GM19452 (cell line): ENCODE measurements around the gene KLHL21.
"Not testable (repeated sequence)": the region's sequence is repeated elsewhere in the genome, so short reads cannot be mapped to it uniquely, and the experiment has no call there.

Source experiments
- ATAC-seq: cut with Tn5 transposase; IDR thresholded peaks from one replicate; pipeline ENCODE4 v1.9.1; 2021; ENCODE audit not compliant: unreplicated experiment

The KLHL21 gene

DNA sequence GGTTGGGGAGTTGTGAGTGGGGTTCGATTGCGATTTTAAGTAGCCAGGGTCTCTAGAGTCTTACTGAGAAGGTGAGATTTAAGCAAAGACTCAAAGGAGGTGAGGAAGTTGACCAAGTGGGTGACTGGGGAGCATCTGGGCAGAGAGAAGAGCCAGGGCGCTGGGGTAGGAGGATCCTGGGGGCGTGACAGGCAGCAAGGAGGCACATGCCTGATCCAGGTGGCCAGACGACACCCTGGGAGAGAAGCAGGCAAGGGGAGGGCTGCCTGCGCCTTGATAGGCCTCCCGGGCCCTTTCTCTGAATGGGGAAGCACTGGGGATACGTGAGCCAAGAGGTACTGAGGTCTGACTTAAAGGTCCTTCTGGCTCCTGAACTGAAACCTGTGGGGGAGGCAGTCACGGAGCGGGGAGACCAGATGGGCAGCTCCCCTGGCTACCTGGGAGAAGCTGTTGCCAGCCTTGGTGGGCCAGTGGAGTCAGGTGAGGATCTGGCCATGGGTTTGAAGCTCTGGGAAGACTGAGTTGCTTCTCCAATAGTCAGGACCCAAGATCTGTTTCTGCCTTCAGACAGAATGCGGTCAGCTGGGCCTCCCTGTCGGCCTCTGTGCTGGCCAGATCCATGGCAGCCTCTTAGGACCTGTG lies 17.5 kb downstream of the KLHL21 start:
- no peak for ATAC-seq

DNA sequence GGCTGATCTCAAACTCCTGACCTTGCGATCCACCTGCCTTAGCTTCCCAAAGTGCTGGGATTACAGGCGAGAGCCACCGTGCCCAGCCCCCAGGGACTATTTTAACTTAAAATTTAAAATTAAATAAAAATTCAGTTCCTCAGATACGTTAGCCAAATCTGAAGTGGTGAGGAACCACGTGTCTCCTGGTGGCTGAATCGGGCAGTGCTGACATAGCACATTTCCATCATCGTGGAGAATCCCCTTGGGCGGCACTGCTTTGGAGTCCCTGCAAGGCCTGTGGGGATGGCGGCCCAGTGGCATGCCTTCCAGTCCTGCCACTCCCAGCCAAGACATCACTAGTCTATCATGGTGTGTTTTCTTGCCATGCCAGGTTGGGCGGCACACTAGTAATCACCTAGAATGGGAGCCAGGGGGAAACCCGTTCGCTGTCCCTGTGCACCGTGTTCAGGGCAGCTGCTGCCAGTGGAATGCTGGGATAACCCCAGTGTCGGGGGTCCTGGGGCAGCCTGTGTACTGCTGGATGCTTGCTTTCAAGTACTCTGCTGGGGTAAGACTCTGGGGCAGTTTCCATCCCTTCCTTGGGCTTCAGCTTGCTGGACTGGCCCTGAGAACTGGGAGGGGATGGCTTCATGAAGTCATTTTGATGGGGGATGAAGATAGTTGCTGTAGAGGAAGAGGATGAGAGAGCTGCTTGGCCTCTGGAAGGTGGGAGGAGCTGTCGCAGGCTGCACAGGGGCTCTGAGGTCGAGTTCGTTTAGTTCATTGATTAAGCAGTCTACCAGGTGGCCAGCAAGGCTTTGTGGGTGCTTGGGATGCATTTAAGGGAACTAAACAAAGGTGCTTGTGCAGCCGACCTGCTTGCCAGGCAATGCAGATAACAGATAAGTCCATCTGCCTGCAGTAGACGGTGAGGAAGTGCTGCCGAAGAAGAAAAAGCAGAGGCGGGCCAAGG lies 18.3 kb downstream of the KLHL21 start:
- ATAC-seq = no peak

DNA sequence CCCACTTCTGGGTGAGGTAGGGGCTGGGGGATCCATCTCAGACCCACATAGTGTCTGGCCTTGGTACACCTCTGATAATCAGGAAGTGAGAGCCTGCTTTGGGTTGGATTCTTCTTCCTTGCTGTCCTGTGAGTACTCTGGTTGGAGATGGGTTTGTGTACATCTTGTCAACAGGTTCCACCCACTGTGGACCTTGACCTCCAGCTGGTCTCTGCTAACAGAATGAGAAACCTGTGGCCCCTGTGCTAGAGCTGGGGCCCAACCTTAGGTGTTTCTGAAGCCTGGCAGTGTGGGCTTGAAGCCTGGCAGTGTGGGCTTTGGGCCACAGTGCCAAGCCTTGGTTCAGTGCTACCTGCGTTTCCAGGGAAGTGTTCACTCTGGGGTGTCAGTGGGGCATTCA lies 20.3 kb downstream of the KLHL21 start:
- ATAC-seq = no peak

DNA sequence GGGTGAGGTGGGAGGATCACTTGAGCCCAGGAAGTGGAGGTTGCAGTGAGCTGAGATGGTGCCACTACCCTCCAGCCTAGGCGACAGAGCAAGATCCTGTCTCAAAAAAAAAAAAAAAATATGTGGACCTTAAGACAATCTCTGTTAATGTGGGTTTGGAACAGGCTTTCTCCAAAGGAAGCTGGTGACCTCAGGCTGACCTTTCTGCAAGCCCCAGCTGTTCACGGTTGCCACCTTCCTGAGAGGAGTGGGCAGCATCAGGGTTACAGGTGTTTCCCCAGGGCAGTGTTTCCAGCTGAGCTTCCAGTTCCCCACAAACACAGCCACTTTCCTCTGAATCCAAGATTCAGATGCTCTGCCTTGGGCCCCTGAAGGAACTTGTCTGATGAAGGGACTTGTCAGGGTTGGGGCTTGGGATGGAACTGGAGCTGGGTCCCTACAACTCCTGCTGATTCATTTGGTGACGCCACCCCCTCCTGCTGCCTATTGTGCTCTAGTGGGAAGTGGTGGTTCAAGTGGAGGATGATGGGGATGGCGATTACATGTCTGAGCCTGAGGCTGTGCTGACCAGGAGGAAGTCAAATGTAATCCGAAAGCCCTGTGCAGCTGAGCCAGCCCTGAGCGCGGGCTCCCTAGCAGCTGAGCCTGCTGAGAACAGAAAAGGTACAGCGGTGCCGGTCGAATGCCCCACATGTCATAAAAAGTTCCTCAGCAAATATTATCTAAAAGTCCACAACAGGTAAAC lies 20.9 kb downstream of the KLHL21 start:
- no peak for ATAC-seq

DNA sequence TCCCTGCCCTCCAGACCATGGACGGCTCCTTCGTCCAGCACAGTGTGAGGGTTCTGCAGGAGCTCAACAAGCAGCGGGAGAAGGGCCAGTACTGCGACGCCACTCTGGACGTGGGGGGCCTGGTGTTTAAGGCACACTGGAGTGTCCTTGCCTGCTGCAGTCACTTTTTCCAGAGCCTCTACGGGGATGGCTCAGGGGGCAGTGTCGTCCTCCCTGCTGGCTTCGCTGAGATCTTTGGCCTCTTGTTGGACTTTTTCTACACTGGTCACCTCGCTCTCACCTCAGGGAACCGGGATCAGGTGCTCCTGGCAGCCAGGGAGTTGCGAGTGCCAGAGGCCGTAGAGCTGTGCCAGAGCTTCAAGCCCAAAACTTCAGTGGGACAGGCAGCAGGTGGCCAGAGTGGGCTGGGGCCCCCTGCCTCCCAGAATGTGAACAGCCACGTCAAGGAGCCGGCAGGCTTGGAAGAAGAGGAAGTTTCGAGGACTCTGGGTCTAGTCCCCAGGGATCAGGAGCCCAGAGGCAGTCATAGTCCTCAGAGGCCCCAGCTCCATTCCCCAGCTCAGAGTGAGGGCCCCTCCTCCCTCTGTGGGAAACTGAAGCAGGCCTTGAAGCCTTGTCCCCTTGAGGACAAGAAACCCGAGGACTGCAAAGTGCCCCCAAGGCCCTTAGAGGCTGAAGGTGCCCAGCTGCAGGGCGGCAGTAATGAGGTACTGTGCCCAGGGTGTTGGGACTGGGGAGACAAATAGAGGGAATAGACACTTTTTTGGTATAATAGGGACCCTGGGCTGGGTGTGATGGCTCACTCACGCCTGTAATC lies 21.9 kb downstream of the KLHL21 start:
- ATAC-seq = no peak

DNA sequence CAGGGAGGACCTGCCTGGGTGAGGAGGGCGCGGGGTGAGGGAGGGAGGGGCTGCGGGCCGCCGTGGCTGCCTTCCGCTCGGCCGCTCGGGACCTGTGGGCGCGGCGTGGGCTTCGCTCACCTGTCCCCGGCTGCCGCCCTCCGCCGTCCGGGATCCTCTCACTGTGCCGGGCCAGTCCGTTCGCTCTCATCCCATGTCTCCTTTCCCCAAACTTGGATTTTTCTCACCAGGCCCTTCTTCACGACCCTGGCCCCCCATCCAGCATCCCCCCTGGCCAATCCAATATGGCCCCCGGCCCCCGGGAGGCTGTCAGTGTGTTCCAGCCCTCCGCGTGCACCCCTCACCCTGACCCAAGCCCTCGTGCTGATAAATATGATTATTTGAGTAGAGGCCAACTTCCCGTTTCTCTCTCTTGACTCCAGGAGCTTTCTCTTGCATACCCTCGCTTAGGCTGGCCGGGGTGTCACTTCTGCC lies 22.5 kb downstream of the KLHL21 start:
- ATAC-seq = peak; percentile 30

DNA sequence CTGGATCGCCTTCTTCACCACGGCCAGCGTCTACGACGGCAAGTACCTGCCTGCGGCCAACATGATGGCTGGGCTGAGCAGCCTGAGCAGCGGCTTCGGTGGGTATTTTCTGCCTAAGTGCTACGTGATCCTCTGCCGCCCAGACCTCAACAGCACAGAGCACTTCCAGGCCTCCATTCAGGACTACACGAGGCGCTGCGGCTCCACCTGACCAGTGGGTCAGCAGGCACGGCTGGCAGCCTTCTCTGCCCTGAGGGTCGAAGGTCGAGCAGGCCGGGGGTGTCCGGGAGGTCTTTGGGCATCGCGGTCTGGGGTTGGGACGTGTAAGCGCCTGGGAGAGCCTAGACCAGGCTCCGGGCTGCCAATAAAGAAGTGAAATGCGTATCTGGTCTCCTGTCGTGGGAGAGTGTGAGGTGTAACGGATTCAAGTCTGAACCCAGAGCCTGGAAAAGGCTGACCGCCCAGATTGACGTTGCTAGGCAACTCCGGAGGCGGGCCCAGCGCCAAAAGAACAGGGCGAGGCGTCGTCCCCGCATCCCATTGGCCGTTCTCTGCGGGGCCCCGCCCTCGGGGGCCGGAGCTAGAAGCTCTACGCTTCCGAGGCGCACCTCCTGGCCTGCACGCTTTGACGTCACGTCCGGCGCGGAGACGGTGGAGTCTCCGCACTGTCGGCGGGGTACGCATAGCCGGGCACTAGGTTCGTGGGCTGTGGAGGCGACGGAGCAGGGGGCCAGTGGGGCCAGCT lies 23.1 kb downstream of the KLHL21 start, which contains the start of gene ZBTB48:
Gene ZBTB48, plus strand, starts transcription at position 621 of the 745 bp plus-strand sequence. CDS start 616 bp downstream, outside the sequence.
- peak; percentile 96 for ATAC-seq

DNA sequence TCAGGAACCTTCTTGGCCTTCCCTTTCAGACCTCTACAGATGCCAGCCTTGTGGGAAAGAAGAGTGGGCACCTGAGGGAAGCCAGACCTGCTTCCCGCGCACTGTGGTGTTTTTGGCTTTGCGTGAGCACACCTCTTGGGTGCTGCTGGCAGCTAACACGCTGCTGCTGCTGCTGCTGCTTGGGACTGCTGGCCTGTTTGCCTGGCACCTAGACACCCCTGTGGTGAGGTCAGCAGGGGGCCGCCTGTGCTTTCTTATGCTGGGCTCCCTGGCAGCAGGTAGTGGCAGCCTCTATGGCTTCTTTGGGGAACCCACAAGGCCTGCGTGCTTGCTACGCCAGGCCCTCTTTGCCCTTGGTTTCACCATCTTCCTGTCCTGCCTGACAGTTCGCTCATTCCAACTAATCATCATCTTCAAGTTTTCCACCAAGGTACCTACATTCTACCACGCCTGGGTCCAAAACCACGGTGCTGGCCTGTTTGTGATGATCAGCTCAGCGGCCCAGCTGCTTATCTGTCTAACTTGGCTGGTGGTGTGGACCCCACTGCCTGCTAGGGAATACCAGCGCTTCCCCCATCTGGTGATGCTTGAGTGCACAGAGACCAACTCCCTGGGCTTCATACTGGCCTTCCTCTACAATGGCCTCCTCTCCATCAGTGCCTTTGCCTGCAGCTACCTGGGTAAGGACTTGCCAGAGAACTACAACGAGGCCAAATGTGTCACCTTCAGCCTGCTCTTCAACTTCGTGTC lies 23.9 kb downstream of the KLHL21 start:
- no peak for ATAC-seq

DNA sequence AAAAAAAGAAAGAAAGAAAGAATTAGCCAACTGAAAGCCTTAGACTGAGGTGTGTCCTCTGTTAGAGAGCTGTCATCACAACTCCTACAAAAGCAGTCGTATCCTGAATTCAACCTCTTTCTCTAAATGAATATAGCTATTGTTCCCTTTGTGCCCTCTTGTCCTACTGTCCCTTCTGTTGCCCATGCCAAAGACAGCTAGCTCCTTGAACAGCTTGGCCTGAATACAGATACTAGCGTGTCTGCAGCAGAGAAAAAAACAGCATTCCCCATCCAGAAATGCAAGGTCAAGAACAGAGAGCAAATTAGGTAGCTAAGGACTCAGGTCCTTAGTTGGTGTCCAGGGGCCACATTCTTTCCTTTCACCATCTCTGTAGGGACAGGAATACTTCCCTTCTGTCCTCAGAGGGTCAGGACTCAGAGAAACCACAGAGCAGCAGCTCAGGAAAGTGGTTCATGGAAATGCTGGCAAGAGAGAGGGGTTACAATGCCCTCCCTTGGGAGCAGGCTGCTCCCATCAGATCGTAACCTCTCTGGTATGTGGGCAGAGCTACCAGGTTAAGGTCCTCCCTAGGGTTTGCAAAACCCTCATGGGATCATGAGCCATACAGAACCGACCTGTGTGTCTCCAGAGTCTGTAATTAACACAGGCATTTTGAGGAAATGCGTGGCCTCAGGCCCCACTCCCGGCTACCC lies 24.7 kb downstream of the KLHL21 start:
- no peak for ATAC-seq

DNA sequence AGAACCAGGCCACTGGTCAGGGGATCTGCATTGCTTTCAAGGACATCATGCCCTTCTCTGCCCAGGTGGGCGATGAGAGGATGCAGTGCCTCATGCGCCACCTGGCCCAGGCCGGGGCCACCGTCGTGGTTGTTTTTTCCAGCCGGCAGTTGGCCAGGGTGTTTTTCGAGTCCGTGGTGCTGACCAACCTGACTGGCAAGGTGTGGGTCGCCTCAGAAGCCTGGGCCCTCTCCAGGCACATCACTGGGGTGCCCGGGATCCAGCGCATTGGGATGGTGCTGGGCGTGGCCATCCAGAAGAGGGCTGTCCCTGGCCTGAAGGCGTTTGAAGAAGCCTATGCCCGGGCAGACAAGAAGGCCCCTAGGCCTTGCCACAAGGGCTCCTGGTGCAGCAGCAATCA lies 27.9 kb downstream of the KLHL21 start:
- ATAC-seq = no peak

DNA sequence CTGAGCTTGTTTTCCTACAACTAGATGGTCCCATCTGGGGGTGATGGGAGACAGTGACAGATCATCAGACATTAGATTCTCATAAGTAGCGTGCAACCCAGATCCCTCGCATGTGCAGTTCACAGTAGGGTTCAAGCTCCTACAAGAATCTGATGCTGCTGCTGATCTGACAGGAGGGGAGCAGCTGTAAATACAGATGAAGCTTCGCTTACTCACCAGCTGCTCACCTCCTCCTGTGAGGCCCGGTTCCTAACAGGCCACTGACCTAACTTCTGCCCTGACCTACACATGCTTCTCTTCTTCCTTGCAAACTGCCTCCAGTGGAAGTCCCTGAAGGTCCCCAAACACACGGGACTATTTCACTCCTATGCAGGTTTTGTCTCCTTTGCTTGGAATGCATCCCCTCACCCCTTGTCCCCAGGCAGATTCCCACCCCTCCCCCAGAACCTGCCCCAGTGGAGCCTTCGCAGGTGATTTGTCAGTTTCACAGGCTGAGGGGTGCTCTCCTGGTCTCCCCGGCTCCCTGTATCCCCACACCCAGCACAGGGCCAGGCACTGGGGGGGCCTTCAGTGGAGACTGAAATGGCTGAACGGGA lies 28.5 kb downstream of the KLHL21 start:
- ATAC-seq = no peak

DNA sequence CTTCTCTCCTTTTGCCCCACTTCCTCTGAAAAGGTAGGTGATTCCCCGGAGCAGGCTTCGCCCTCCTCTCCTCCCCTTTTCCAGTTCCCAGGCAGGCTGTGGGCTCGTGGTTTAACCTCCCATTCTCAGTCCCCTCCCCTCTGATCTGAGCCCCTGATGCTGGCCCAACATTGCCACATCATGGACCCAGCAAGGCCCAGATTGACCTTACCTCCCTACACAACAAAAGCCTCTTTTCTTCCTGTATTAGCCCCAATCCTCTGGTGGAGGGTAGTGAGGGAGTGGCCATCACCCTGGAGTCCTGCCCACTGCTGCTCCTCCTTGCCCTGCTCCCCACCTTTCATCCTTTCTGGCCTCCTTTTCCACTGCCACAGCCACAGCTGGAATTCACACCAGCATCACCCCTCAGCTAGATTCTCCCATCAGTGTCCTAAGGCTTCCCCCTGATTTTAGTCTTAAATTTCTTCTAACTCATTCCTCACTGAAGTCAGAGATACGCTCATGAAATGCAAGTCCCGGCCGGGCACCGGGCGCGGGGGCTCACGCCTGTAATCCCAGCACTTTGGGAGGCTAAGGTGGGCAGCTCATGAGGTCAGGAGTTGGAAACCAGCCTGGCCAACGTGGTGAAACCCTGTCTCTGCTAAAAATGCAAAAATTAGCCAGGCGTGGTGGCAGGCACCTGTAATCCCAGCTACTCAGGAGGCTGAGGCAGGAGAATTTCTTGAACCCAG lies 29.9 kb downstream of the KLHL21 start:
- ATAC-seq = no peak

DNA sequence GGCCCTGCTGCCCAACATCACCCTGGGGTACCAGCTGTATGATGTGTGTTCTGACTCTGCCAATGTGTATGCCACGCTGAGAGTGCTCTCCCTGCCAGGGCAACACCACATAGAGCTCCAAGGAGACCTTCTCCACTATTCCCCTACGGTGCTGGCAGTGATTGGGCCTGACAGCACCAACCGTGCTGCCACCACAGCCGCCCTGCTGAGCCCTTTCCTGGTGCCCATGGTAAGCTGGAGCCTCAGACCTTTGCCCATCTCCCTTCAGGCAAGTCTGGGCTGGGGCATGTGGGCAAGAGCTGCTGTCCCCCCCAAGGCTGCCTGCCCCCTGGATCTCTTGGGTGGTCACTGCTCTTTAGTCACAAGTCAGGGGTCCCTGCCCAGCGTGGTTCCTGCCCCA lies 31.7 kb downstream of the KLHL21 start:
- no peak for ATAC-seq

DNA sequence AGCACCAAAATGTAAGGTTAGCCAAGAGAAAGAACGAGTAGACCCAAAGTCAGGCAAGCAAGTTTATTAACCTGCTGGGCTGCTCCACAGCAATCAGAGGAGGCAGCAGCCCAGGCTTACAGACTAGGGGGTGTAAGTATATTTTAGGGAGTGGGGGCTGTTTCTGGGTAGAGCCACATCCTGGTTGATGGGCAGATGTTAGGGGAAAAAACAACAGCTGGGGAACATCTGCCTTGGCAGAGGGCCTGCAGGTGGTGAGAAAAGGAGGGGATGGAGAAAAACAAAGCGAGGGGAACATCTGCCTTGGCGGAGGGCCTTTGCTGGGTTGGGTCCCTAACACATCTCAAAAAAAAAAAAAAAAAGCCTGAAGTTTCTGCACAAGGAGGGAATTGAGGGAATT lies 32.6 kb downstream of the KLHL21 start:
- no peak for ATAC-seq

DNA sequence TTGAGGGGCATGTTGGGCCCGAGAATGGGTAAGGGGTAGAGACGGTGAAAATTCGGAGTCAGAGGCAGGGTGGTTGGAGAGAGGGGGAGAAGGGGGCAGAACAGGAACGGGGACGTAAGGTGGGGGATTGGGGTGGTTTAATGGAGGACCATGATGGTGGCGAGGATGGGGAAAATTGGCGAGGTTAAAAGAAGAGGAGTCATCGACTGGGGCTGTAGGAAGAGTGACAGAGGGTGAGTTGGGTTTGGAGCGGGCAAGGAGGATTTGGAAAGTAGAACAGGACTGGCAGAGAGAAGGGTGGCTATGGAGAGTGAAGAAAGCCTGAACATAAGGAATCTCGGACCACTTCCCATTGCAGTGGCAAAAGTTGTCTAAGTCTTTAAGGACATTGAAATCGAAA lies 33.6 kb downstream of the KLHL21 start:
- no peak for ATAC-seq

DNA sequence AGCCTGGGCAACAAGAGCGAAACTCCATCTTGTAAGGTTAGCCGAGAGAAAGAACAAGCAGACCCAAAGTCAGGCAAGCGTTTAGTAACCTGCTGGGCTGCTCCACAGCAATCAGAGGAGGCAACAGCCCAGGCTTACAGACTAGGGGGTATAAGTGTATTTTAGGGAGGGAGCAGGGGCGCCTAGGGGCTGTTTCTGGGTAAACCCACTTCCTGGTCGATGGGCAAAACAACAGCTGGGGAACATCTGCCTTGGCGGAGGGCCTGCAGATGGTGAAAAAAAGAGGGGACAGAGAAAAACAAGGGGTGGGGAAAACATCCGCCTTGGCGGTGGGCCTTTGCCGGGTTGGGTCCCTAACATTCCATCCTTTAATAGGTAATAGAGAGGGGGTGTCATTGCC lies 42.4 kb downstream of the KLHL21 start:
- ATAC-seq = no peak

DNA sequence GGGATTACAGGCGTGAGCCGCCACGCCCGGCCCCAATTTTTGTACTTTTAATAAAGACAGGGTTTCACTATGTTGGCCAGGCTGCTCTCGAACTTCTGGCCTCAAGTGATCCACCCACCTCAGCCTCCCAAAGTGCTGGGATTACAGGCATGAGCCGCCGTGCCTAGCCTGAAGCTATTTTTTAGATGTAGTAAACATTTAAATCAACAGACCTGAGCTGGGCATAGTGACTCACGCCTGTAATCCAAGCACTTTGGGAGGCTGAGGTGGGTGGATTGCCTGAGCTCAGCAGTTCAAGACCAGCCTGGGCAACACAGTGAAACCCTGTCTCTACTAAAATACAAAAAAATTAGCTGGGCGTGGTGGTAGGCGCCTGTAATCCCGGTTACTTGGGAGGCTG lies 43.5 kb downstream of the KLHL21 start:
- ATAC-seq = not testable (repeated sequence)
